ENCODE measurements around the gene PIP4P1. TPM values are rescaled to one million over a fixed set of nuclear protein-coding genes. Genes with fewer than 3 reads are reported as not detected.

PIP4P1 gene
- total and polyA plus RNA-seq, 9 of the 15 experiments (the other 6 are each of a cell fraction or from before 2014, with no cell fraction given), result 5.3 to 20.9 (median 10.7) TPM

- TF ChIP-seq ILK (tag; IDR thresholded peaks at IDR 0.05; ENCODE audit: borderline replicate concordance, low read depth) (no peak), SFPQ (IDR thresholded peaks at IDR 0.05; ENCODE audit: low read depth, low read length) (no peak), REST (IDR thresholded peaks at IDR 0.05; ENCODE audit: borderline replicate concordance) (no peak), REST (CRISPR knock-in tag; IDR thresholded peaks at IDR 0.05; ENCODE audit: low read depth) (no peak), ZBTB2 (IDR thresholded peaks at IDR 0.05) (no peak), RNF219 (CRISPR knock-in tag; IDR thresholded peaks at IDR 0.05) (no peak), NUFIP1 (IDR thresholded peaks at IDR 0.05; ENCODE audit: partially characterized antibody) (no peak), CGGBP1 (CRISPR knock-in tag; IDR thresholded peaks at IDR 0.05) (no peak), NCOA2 (IDR thresholded peaks at IDR 0.05; ENCODE audit: partially characterized antibody in 2 of 2) (no peak), DDX20 (tag; IDR thresholded peaks at IDR 0.05; ENCODE audit: low read depth) (no peak), ZC3H8 (IDR thresholded peaks at IDR 0.05) (no peak), SUPT5H (IDR thresholded peaks at IDR 0.05) (peak; percentile 60)
Measured at GRCh38 chr14:20455355-20456300, 5.6 kb downstream of the PIP4P1 start (continued).
